ENCODE results near the gene ULBP3.
"Not testable (repeated sequence)": the region's sequence is repeated elsewhere in the genome, so short reads cannot be mapped to it uniquely, and the experiment has no call there.

Gene ULBP3

GRCh38 chr6:150014623-150015280 lies 54.2 kb downstream of the ULBP3 start:
- DNase-seq, result not testable (repeated sequence)

- not testable (repeated sequence) for DNase-seq
These were observed 54.9 kb downstream of the ULBP3 start for GRCh38 chr6:150013785-150014622.

GRCh38 chr6:150012846-150013784 lies 55.8 kb downstream of the ULBP3 start:
- DNase-seq, result not testable (repeated sequence)

Measured in stimulated activated CD4-positive, alpha-beta T cell treated with anti-CD3 and anti-CD28 coated beads, Interleukin-1b, Interleukin-23, amount 100 ng/mL, for 48 hours (primary cell).